ENCODE data around the gene STAU1. TPM values are rescaled to one million over a fixed set of nuclear protein-coding genes. Genes with fewer than 3 reads are reported as not detected.

The STAU1 gene
- 53.9 and 57.1 TPM in 2 replicates for total RNA-seq

DNA sequence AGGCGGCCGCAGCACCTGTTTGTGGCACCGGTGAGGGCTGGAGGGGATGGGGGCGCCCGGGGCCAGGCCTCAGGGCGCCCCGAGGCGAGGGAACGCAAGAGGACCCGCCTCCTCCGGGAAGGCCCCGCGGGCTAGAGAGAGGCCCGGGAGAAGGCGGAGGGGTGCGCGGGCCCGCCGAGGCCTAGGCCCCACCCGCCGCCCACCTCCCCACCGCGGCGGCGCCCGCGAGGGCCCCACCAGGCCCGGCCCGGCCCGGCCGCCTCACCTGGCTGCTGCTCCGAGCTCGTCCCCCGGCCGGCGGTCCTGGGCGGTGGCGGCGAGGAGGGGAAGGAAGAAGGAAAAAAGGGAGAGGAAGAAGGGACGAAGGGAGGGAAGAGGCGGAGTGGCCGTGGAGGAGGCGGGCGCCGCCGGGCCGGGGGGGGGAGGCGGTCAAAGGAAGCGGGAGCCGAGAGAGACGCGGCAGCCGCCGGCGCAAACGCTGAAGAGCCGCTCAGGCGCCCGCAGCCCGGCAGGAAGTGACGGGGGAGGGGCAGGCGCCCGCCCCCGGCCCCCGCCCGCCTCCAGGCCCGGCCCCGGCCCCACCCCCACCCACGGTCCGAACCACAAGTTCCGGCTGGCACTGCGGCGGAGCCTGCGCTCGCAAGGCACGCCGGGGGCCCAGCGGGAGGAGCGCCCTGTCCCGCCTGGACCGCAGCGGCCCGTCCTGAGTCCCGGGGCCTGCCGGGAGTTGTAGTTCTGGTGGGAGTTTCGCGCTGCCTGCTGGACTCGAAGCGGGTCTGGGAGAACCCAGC, at the start of gene STAU1:
TSS of gene STAU1 (minus strand) at position 484 of the 791 bp plus-strand sequence. CDS start 22,133 bp downstream, outside the sequence.
- intact Hi-C loops (cut with micrococcal nuclease), result loop anchor here (1.0 to 10.0 kb wide), 6 partner anchors 31 to 1543 kb away; partner anchors contain the start of genes ARFGEF2, CSE1L, DDX27 and PARD6B

GRCh38 chr20:49237531-49237930, 49.4 kb upstream of the STAU1 start:
- intact Hi-C loops (cut with micrococcal nuclease), result no loop called here

DNA sequence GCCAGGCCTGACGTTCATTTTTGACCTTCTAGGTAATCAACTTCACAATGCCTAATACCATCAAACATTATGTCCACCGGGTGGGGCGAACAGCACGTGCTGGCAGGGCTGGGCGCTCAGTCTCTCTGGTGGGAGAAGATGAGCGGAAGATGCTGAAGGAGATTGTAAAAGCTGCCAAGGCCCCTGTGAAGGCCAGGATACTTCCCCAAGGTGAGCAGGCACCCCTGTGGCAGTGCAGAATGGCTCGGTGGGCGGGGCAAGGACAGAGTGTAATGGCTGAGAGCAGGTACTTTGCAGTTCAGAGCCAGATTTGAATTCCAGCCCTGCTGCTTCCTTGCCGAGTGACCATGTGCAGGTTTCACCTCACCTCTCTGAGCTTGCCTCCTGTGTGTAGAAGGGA, 48.2 kb upstream of the STAU1 start:
- intact Hi-C loops (cut with micrococcal nuclease), result no loop called here

- intact Hi-C loops (cut with micrococcal nuclease), result no loop called here
Measured at GRCh38 chr20:49234831-49235230, 46.7 kb upstream of the STAU1 start.

- intact Hi-C loops (cut with micrococcal nuclease), result no loop called here
Measured at GRCh38 chr20:49233226-49233625, 45.1 kb upstream of the STAU1 start.

DNA sequence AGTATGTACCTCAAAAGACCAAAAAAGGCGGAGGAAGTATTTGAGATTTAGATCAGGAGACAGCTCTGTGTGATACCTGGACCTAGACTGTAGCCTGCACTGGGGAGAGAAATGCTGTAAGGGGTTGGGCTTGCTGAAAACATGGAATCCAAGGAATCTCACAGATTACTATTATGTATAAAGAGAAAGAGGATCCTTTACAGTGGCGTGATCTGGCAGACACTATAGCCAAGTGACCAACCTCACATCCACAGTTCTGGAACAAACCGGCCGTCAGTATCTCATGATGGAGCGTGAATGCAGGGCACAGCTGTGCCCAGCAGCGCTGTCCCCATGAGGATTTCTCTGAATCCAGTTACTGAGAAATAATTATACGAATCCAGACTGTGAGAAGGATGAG, 43.3 kb upstream of the STAU1 start:
- intact Hi-C loops (cut with micrococcal nuclease), result no loop called here

DNA sequence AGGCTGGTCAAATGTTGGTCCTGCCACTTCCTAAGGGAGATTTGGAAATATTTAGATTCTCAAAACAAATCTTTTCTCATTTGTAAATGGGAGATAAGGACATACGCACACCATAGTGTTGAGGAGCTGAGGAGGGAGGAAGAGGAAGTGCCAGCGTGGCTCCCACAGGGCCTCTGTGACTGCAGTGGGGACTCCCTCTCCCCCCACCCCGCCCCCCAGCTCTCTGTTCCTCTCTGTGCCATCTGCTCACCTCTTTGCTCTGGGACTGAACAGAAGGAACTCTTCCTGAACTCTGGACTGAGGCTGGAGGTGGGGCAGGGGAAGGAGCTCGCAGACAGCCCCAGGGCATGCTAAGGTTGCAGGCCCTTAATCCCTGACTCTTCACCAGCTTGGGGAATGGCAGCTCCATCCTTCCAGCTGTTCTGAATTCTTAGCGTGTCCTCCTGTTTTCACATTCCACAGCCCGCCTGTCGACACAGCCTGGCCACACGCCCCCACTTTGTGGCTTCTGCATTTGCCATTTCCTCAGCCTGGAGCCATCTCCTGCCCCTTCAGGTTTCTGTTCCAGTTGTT, 42.5 kb upstream of the STAU1 start:
- intact Hi-C loops (cut with micrococcal nuclease), result no loop called here

GRCh38 chr20:49230021-49230420, 41.9 kb upstream of the STAU1 start:
- intact Hi-C loops (cut with micrococcal nuclease), result no loop called here

- intact Hi-C loops (cut with micrococcal nuclease), result no loop called here
Measured at GRCh38 chr20:49229381-49229780, 41.2 kb upstream of the STAU1 start.

- intact Hi-C loops (cut with micrococcal nuclease), result no loop called here
Measured at GRCh38 chr20:49228676-49229075, 40.5 kb upstream of the STAU1 start.

DNA sequence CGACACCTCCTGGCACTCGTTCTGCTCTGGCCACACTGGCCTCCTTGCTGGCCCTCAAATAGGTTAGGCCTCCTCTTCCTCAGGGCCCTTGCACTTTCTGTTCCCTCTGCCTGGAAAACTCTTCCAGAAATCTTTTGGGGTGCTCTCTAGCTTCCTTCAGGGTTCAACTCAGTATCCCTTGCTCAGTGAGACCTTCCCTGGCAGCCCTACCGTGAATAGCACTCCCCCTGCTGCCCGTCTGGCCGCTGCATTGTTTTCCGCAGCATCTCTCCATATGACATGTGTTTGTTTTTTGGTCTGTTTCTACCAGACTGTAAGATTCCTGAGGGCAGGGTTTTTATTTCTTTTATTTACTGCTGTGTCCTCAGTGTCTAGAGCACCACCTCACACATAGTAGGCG, 37.8 kb upstream of the STAU1 start:
- intact Hi-C loops (cut with micrococcal nuclease), result no loop called here

GRCh38 chr20:49219924-49220831, 32.0 kb upstream of the STAU1 start:
- intact Hi-C loops (cut with micrococcal nuclease), result loop anchor here (1.0 to 10.0 kb wide), 7 partner anchors 32 to 895 kb away; partner anchors contain the start of genes ARFGEF2, CSE1L, STAU1 and UBE2V1

DNA sequence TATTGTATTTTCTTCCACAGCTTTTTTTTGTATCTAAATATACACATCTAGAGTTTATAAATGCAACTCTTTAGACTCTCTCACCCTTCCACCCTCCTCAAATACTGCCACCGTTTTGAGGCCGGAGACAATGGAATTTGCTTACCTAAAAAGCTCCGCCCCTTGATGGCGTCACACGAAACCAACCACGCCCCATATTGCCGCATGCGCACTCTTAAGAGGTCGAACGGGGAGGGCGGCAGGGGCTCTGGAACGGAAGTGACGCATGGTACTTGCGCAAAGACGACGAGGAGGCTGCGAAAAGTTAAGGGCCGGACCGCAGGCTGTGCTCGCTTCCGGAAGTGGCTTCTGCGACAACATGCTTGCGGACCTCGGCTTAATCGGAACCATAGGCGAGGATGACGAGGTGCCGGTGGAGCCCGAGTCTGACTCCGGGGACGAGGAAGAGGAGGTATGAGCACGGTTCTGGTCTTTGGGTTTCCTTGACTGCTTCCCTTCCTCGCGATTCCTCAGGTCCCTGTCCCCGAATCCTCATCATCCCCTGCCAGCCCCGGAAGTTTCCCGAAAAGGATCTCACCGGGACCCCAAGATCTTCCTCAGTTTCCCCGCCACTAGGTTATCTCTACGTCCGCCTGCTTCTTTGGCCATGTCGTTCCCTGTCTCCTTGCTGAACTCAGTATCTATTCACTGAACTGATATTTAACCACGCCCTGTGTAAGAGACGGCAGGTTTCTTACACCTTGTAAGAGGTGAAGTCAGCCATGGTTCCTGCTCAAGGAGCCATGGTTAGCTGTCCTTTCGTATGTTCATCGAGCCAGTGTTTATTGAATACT, 31.2 kb upstream of the STAU1 start, which contains the start of gene DDX27:
TSS of gene DDX27 (plus strand) at position 326 of the 833 bp plus-strand sequence. CDS start at position 359, 33 bp downstream.
- intact Hi-C loops (cut with micrococcal nuclease), result loop anchor here (1.0 to 10.0 kb wide), 7 partner anchors 31 to 895 kb away; partner anchors contain the start of genes ARFGEF2, CSE1L, STAU1 and UBE2V1

DNA sequence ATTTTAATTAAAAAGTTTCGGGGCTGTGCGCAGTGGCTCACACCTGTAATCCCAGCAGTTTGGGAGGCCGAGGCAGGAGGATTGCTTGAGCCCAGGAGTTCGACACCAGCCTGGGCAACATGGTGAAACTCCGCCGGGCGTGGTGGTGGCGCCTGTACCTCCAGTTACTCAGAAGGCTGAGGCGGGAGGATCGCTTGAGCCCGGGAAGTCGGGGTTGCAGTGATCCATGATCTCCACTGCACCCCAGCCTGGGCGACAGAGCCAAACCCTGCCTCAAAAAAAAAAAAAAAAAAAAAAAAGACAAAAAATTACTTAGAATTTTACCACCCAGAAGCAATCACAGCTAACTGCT, 30.6 kb upstream of the STAU1 start:
- intact Hi-C loops (cut with micrococcal nuclease), result loop anchor here (1.0 to 10.0 kb wide), 7 partner anchors 30 to 896 kb away; partner anchors contain the start of genes ARFGEF2, CSE1L, STAU1 and UBE2V1

GRCh38 chr20:49216991-49217578, 29.0 kb upstream of the STAU1 start:
- intact Hi-C loops (cut with micrococcal nuclease), result loop anchor here (1.0 to 10.0 kb wide), 3 partner anchors 84 to 898 kb away; partner anchors contain the start of gene UBE2V1

- intact Hi-C loops (cut with micrococcal nuclease), result loop anchor here (10.0 kb wide), 1 partner anchor 900 kb away; the partner anchor contains the start of gene UBE2V1
Measured at GRCh38 chr20:49215232-49215631, 27.1 kb upstream of the STAU1 start.

DNA sequence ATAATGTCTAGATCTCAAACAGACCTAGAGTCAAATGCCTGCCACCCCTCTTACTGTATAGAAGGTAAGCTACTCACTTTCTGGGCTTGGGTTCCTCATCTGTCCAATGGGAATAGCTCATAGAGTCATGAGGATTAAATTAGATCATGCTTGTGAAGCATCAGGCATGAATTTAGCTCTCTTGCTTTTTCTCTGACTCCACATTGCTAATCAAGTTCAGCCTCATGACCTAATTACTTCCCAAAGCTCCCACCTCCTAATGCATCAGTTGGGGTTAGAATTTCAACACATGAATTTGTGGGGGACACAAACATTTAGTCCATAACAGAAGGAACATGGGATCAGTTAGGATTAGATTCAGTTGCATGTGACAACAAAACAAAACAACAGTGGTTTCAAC, 26.4 kb upstream of the STAU1 start:
- intact Hi-C loops (cut with micrococcal nuclease), result loop anchor here (10.0 kb wide), 1 partner anchor 900 kb away; the partner anchor contains the start of gene UBE2V1

- intact Hi-C loops (cut with micrococcal nuclease), result loop anchor here (10.0 kb wide), 1 partner anchor 904 kb away; the partner anchor contains the start of gene UBE2V1
Measured at GRCh38 chr20:49210757-49211110, 22.6 kb upstream of the STAU1 start.

- intact Hi-C loops (cut with micrococcal nuclease), result loop anchor here (10.0 kb wide), 1 partner anchor 905 kb away; the partner anchor contains the start of gene UBE2V1
Measured at GRCh38 chr20:49210101-49210756, 22.1 kb upstream of the STAU1 start.

All from T-helper 1 cell treated with Interleukin-12 subunit alpha and Interleukin-12 subunit beta and Interleukin-4 antibody, amounts not matched to agents 30 ng/mL and 1 ng/mL, for 36 hours (primary cell).